ENCODE results near the gene PTMA.

- TF ChIP-seq POLR2AphosphoS5 (IDR thresholded peaks at IDR 0.05; ENCODE audit: low read depth, low read length) (no peak), SIN3A (IDR thresholded peaks at IDR 0.05; ENCODE audit: borderline replicate concordance, insufficient read depth, low read length) (no peak), TAF1 (IDR thresholded peaks at IDR 0.05; ENCODE audit: borderline replicate concordance, insufficient read depth, low read length) (no peak)
Measured at GRCh38 chr2:231743376-231744116, 35.2 kb downstream of the PTMA start.
